ELR (cell line): ENCODE measurements around the gene PKN3.

Experiments
- DNase-seq: peaks from one replicate; pipeline ENCODE4 v3.0.0-alpha.2; 2015; ENCODE audit warnings: low read depth

The PKN3 gene

GRCh38 chr9:128742401-128742800, 40.1 kb downstream of the PKN3 start:
- no peak for DNase-seq

GRCh38 chr9:128743421-128743820, 41.1 kb downstream of the PKN3 start:
- no peak for DNase-seq

GRCh38 chr9:128747241-128747640, 44.9 kb downstream of the PKN3 start:
- DNase-seq, result no peak

- no peak for DNase-seq
These were observed 48.8 kb downstream of the PKN3 start for GRCh38 chr9:128750926-128751595.

- no peak for DNase-seq
These were observed 51.3 kb downstream of the PKN3 start for GRCh38 chr9:128753627-128754026.

GRCh38 chr9:128757602-128758001, 55.3 kb downstream of the PKN3 start:
- no peak for DNase-seq

GRCh38 chr9:128762671-128763449, 60.6 kb downstream of the PKN3 start:
- DNase-seq, result no peak

GRCh38 chr9:128764361-128764760, 62.1 kb downstream of the PKN3 start:
- no peak for DNase-seq

- DNase-seq, result no peak
These were observed 63.2 kb downstream of the PKN3 start for GRCh38 chr9:128765499-128765898.

GRCh38 chr9:128768606-128769005, 66.3 kb downstream of the PKN3 start:
- DNase-seq, result no peak
